ENCODE results near the gene SAFB2. TPM values are rescaled to one million over a fixed set of nuclear protein-coding genes. Genes with fewer than 3 reads are reported as not detected.
A peak's percentile ranks its signal among the peaks of the same experiment; 100 is the strongest.

SAFB2 gene
- total and polyA plus RNA-seq, 9 of the 15 experiments (the other 6 are each of a cell fraction or from before 2014, with no cell fraction given), result 4.5 to 103 (median 47.3) TPM

- 0 out of 2 replicates have a peak, but pooled peaks have one; percentile 61 for TF ChIP-seq ZBTB33 (CRISPR knock-in tag; IDR thresholded peaks at IDR 0.05)
- TF ChIP-seq PHTF2 (CRISPR knock-in tag; IDR thresholded peaks at IDR 0.05), result no peak
- no peak for TF ChIP-seq CREB1 (IDR thresholded peaks at IDR 0.05)
- TF ChIP-seq CREB1 (CRISPR knock-in tag; IDR thresholded peaks at IDR 0.05), result 0 out of 2 replicates have a peak, but pooled peaks have one; percentile 8
- TF ChIP-seq HIVEP1 (CRISPR knock-in tag; IDR thresholded peaks at IDR 0.05), result no peak
Measured at GRCh38 chr19:5625641-5626040, 3.1 kb upstream of the SAFB2 start (continued).

- H3K9me3 ChIP-seq (replicated peaks; ENCODE audit: control insufficient read depth, insufficient read depth, low read depth, low read length), result no peaks in the 10 kb centered on the region
- in situ Hi-C loops (cut with MboI) (no loop called here), intact Hi-C loops (cut with micrococcal nuclease) (loop anchor here (10.0 kb wide), 1 partner anchor 60 kb away; the partner anchor contains the start of genes HSD11B1L and MICOS13)
- CTCF ChIA-PET (ENCODE audit: low intra/inter-chr PET ratio), result interaction anchor here (0.6 kb wide), 1 partner anchor 336 kb away, joined by 4 read pairs; no protein-coding TSS in a partner anchor
- peak overlapping the region; percentile 86 to 99 for H3K9ac ChIP-seq (ENCODE audit: insufficient read depth in 1 of 2, low read depth in 2 of 2, low read length in 2 of 2)
- H3K9me1 ChIP-seq (ENCODE audit: control insufficient read depth, insufficient read depth, low read length), result peaks cover 12% of the 10 kb centered on the region
- peak overlapping the region; percentile 82 for H3K4me3 ChIP-seq
- FAIRE-seq, result no peak
- DNase-seq (ENCODE audit: extremely low read depth in 1 of 4, low spot score in 3 of 4), result no peak
- peak overlapping the region; percentile 90 for H3K4me2 ChIP-seq (ENCODE audit: insufficient read depth, low read length)
- H4K20me1 ChIP-seq (replicated peaks; ENCODE audit: control insufficient read depth, insufficient read depth, low read length), result peaks cover 51% of the 10 kb centered on the region; the same call in 1 of the 2 replicates
- TF ChIP-seq FOXJ2 (tag; IDR thresholded peaks at IDR 0.05) (no peak), CCNT2 (IDR thresholded peaks at IDR 0.05; ENCODE audit: borderline replicate concordance, extremely low read depth, insufficient read length, low read depth, low read length) (no peak), PKNOX1 (IDR thresholded peaks at IDR 0.05) (0 out of 2 replicates have a peak, but pooled peaks have one; percentile 19), ZNF134 (CRISPR knock-in tag; conservative IDR thresholded peaks at IDR 0.05) (no peak), MCM5 (IDR thresholded peaks at IDR 0.05; ENCODE audit: low read depth) (no peak), KDM1A (IDR thresholded peaks at IDR 0.05) (peak; percentile 46 to 53; a peak in 2 of 4 replicates), SMARCA4 (IDR thresholded peaks at IDR 0.05) (0 out of 2 replicates have a peak, but pooled peaks have one; percentile 11), FOXK2 (conservative IDR thresholded peaks at IDR 0.05 in 1 of 2, IDR thresholded peaks at IDR 0.05 in 1 of 2; ENCODE audit: low read depth in 2 of 2) (0 out of 4 replicates have a peak, but pooled peaks of 1 of the 2 experiments have one; percentile 10), TARDBP (IDR thresholded peaks at IDR 0.05) (no peak), ZNF639 (CRISPR knock-in tag; conservative IDR thresholded peaks at IDR 0.05 in 1 of 2, IDR thresholded peaks at IDR 0.05 in 1 of 2) (no peak), SPI1 (IDR thresholded peaks at IDR 0.05; ENCODE audit: borderline replicate concordance, low read depth, low read length) (0 out of 2 replicates have a peak, but pooled peaks have one; percentile 12), YBX1 (IDR thresholded peaks at IDR 0.05) (no peak)
- no peak overlapping the region for H2AFZ ChIP-seq (ENCODE audit: low read depth, low read length)
- H3K36me3 ChIP-seq (ENCODE audit: control insufficient read depth, insufficient read depth, low read length), result peaks cover 73% of the 10 kb centered on the region
- peaks cover 100% of the 10 kb centered on the region for H3K79me2 ChIP-seq (ENCODE audit: control insufficient read depth, insufficient read depth, low read length)
- H3K4me1 ChIP-seq (replicated peaks in 1 of 2; ENCODE audit: control insufficient read depth in 2 of 2, insufficient read depth in 2 of 2, low read length in 2 of 2), result peaks cover 33 to 56% of the 10 kb centered on the region in 2 experiments
- no TSS peak for BruUV-seq (replicated peaks)
- WGBS (ENCODE audit: insufficient coverage, low coverage, missing lambda C conversion rate), result 18% methylated on average over 7 of the region's 8 CpGs
- H3K27me3 ChIP-seq (ENCODE audit: control insufficient read depth in 2 of 2, insufficient read depth in 2 of 2, low read length in 2 of 2), result no peaks in the 10 kb centered on the region
- no peak for ATAC-seq
- H3K27ac ChIP-seq (ENCODE audit: extremely low read depth, low read depth, low read length), result peak overlapping the region; percentile 97; the same call in 1 of the 3 replicates
- POLR2A ChIA-PET, result interaction anchor here (0.6 to 3.1 kb wide), 3 partner anchors 9 to 36 kb away, joined by 3 to 27 read pairs (median 11); no protein-coding TSS in a partner anchor
Measured at GRCh38 chr19:5624741-5625278, 2.2 kb upstream of the SAFB2 start.

Data from K562 (cell line).